ENCODE measurements around the gene BHLHE40.

DNA sequence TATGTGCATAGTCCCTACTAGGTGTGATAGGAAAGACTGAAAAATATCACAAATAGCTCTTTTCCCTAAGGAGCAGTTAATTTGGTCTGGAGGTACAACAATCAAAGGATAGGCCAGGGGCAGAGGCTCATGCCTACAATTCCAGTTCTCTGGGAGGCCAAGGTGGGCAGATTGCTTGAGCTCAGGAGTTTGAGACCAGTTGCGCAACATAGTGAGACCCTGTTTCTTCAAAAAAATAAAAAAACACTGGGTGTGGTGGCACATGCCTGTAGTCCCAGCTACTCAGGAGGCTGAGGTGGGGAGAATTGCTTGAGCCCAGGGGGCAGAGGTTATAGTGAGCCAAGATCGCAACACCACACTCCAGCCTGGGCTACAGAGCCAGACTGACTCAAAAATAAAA is 30.2 kb upstream of the BHLHE40 start:
- TF ChIP-seq, protein P1, sequence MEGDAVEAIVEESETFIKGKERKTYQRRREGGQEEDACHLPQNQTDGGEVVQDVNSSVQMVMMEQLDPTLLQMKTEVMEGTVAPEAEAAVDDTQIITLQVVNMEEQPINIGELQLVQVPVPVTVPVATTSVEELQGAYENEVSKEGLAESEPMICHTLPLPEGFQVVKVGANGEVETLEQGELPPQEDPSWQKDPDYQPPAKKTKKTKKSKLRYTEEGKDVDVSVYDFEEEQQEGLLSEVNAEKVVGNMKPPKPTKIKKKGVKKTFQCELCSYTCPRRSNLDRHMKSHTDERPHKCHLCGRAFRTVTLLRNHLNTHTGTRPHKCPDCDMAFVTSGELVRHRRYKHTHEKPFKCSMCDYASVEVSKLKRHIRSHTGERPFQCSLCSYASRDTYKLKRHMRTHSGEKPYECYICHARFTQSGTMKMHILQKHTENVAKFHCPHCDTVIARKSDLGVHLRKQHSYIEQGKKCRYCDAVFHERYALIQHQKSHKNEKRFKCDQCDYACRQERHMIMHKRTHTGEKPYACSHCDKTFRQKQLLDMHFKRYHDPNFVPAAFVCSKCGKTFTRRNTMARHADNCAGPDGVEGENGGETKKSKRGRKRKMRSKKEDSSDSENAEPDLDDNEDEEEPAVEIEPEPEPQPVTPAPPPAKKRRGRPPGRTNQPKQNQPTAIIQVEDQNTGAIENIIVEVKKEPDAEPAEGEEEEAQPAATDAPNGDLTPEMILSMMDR (IDR thresholded peaks at IDR 0.05), result no peak
- TF ChIP-seq GATA3 (IDR thresholded peaks at IDR 0.05; ENCODE audit: borderline replicate concordance) (no peak), SMC3 (IDR thresholded peaks at IDR 0.05) (no peak), CHD4 (IDR thresholded peaks at IDR 0.05; ENCODE audit: borderline replicate concordance) (no peak), BHLHE40 (IDR thresholded peaks at IDR 0.05; ENCODE audit: low read depth, low read length) (no peak)
- TF ChIP-seq, protein P2, sequence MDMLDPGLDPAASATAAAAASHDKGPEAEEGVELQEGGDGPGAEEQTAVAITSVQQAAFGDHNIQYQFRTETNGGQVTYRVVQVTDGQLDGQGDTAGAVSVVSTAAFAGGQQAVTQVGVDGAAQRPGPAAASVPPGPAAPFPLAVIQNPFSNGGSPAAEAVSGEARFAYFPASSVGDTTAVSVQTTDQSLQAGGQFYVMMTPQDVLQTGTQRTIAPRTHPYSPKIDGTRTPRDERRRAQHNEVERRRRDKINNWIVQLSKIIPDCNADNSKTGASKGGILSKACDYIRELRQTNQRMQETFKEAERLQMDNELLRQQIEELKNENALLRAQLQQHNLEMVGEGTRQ (IDR thresholded peaks at IDR 0.05), result no peak
- TF ChIP-seq, protein P3, sequence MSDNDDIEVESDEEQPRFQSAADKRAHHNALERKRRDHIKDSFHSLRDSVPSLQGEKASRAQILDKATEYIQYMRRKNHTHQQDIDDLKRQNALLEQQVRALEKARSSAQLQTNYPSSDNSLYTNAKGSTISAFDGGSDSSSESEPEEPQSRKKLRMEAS (IDR thresholded peaks at IDR 0.05), result no peak
